Psoas muscle (tissue), 8 donors: ENCODE results near the gene FKBP2. TPM values are rescaled to one million over a fixed set of nuclear protein-coding genes. Genes with fewer than 3 reads are reported as not detected.

Source experiments
- ATAC-seq, 4 donors: fragments of 200-7000 bp; cut with Tn5 transposase; one replicate each; pipeline ENCODE4 v1.9.1; 2020; ENCODE audit warnings: moderate library complexity in 3 of 4, mild to moderate bottlenecking in 2 of 4
- DNase-seq, 2 donors: peaks; one replicate each; pipeline ENCODE4 v3.0.0-alpha.2; 2020
- H3K27ac ChIP-seq: fragments of 200-600 bp; one replicate; pipeline ENCODE4 v1.8.0; 2022
- H3K27me3 ChIP-seq, 3 donors: fragments of 200-600 bp in 1 of 3; one replicate each; pipeline versions ENCODE4 v1.6.1 to v1.8.0; 2013 to 2022; ENCODE audit warnings: low read length in 2 of 3, mild to moderate bottlenecking in 2 of 3, moderate library complexity in 1 of 3; ENCODE audit not compliant: insufficient read depth in 3 of 3
- H3K36me3 ChIP-seq, 2 donors: fragments of 200-600 bp in 1 of 2; one replicate each; pipeline versions ENCODE4 v1.6.1 to v1.8.0; 2013 to 2022; ENCODE audit warnings: low read depth in 1 of 2, mild to moderate bottlenecking in 1 of 2, moderate library complexity in 1 of 2; ENCODE audit not compliant: insufficient read depth in 1 of 2
- H3K4me1 ChIP-seq: fragments of 200-600 bp; one replicate; pipeline ENCODE4 v1.8.0; 2022
- H3K4me3 ChIP-seq: fragments of 200-600 bp; one replicate; pipeline ENCODE4 v1.8.0; 2022; ENCODE audit warnings: mild to moderate bottlenecking
- H3K9me3 ChIP-seq: fragments of 200-600 bp; one replicate; pipeline ENCODE4 v1.8.0; 2022
- CTCF ChIP-seq: fragments of 200-600 bp; IDR thresholded peaks from one replicate; pipeline ENCODE4 v1.8.0; 2022; ENCODE audit warnings: antibody characterized with exemption
- WGBS, 3 donors: extraction: QIAGEN DNeasy Blood & Tissue Kit; methylation state at CpG; one replicate each; pipeline versions ENCODE4 v1.1.6 to v1.1.7; 2013; 5-methylcytosine and 5-hydroxymethylcytosine counted together
- intact Hi-C, 2 donors: fragments of 100-400 bp; cut with DNase I; formaldehyde crosslinking; loops; one replicate each; pipeline versions ENCODE4 v1.11.0 to v1.14.2; 2022
- polyA plus RNA-seq, 3 donors: library from polyadenylated mRNA; stranded (reverse); fragments of 200-250 nt; gene quantifications; one replicate each; pipeline ENCODE4 v1.2.3, GENCODE V29; 2013
- total RNA-seq, 4 donors: library from RNA; stranded (reverse); fragmentation: NEBNext Ultra II Directional in 2 of 4; extraction: Animal tissue kit (Norgen Biotek cat#: 25700) in 2 of 4; gene quantifications; one replicate each; pipeline versions ENCODE4 v1.2.1 to v1.2.4, GENCODE V29; 2021 to 2023
- donor health status: healthy with polysubstance abuse.
- donor health status: DM: no; HTN: no; CAD: no; lungs with moderate emphysema.
- donor health status: Bipolar disorder and iron deficiency.
- donor health status: healthy.
- donor health status: DM: yes; HTN: yes; CAD: no.
- donor health status: DM: no; HTN: no; CAD: no.
- donor health status: DM: no; HTN: no; CAD: no.
- donor health status: DM: yes; HTN: yes; CAD: no.

The FKBP2 gene
- total and polyA plus RNA-seq, 7 donors: 17.8 to 228 (median 26.6) TPM

DNA sequence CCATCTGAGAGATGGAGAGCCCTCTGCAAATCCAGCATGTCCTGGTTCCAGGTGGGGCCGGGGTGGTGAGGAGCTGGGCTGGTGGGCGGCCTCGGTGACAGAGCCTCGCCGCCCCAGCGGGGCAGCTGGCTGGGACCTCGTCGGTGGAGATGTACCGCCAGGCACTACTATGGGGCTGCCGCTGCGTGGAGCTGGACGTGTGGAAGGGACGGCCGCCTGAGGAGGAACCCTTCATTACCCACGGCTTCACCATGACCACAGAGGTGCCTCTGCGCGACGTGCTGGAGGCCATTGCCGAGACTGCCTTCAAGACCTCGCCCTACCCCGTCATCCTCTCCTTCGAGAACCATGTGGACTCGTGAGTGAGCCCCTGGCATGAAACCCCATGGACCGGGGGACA, 17.5 kb downstream of the FKBP2 start:
- Histone ChIP-seq H3K27me3 (no peaks in the 10 kb centered on the region), H3K9me3 (no peaks in the 10 kb centered on the region), H3K4me3 (no peak overlapping the region), H3K27ac (no peak overlapping the region), H3K36me3 (peaks cover 0 to 80% of the 10 kb centered on the region in 2 donors), H3K4me1 (peaks cover 9% of the 10 kb centered on the region)
- ATAC-seq: no peak
- intact Hi-C loops: no loop called here
- no peak for TF ChIP-seq CTCF
- DNase-seq: peak in 1 of 2 donors; percentile 52
- WGBS, 3 donors: 87 to 90% (median 90%) methylated on average over 21 to 24 of the region's 24 CpGs

- no peak for ATAC-seq
Measured at GRCh38 chr11:64258946-64259532, 18.1 kb downstream of the FKBP2 start.

DNA sequence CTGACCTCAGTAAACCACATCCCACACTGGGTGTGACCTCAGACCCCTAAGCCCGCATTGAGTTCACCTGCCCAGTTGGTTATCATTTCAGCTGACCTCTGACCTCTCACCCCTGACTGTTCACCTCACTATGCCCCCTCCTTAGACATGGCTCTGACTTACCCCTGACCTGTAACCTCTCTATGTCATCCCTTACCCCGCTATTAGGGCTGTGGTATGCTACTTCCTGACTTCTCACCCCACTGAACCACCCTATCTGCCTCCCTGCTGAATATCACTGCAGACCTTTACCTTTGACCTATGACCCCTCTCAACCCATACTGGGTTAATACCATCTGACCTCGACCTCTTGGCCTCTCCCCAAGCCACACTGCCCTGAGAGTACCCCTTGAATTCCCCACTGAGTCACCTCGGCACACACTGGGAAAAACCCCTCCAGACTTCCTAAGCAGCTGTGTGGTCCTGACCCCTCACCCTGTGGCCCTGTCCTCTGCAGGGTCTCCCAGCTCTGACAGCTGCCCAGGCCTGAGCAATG, 18.7 kb downstream of the FKBP2 start:
- Histone ChIP-seq H3K27me3 (no peaks in the 10 kb centered on the region), H3K27ac (no peak overlapping the region), H3K9me3 (no peaks in the 10 kb centered on the region), H3K36me3 (peaks cover 0 to 87% of the 10 kb centered on the region in 2 donors), H3K4me1 (no peaks in the 10 kb centered on the region), H3K4me3 (no peak overlapping the region)
- TF ChIP-seq CTCF: no peak
- ATAC-seq: no peak
- intact Hi-C loops: no loop called here
- DNase-seq: no peak
- 85 to 89% (median 87%) methylated on average over 4 of the region's 4 CpGs for WGBS, 3 donors

More at GRCh38 chr11:64258946-64259532, 18.1 kb downstream of the FKBP2 start:
- H3K27ac ChIP-seq: no peak overlapping the region
- no peak for TF ChIP-seq CTCF
- H3K4me3 ChIP-seq: no peak overlapping the region
- H3K9me3 ChIP-seq: no peaks in the 10 kb centered on the region
- WGBS, 3 donors: 91 to 94% (median 91%) methylated on average over 22 to 32 of the region's 32 CpGs
- peaks cover 0 to 84% of the 10 kb centered on the region in 2 donors for H3K36me3 ChIP-seq
- intact Hi-C loops: no loop called here
- no peaks in the 10 kb centered on the region for H3K27me3 ChIP-seq
- peak in 1 of 2 donors; percentile 55 for DNase-seq
- H3K4me1 ChIP-seq: peaks cover 2% of the 10 kb centered on the region

GRCh38 chr11:64260147-64260708, 19.3 kb downstream of the FKBP2 start:
- no peaks in the 10 kb centered on the region for H3K27me3 ChIP-seq
- 95 to 98% (median 97%) methylated on average over 6 of the region's 6 CpGs for WGBS, 3 donors
- no peak for DNase-seq
- intact Hi-C loops: no loop called here
- H3K36me3 ChIP-seq: peaks cover 0 to 84% of the 10 kb centered on the region in 2 donors
- TF ChIP-seq CTCF: no peak
- H3K9me3 ChIP-seq: no peaks in the 10 kb centered on the region
- H3K27ac ChIP-seq: no peak overlapping the region
- no peak for ATAC-seq
- H3K4me3 ChIP-seq: no peak overlapping the region
- no peaks in the 10 kb centered on the region for H3K4me1 ChIP-seq
